NCI-H1048 (cell line): ENCODE results near the gene CTNS.

Experiments used
- DNase-seq: peaks from one replicate; lab custom pipeline; 2025; lab: John Stamatoyannopoulos, UW

Gene CTNS

GRCh38 chr17:3626831-3627768, 9.5 kb upstream of the CTNS start:
- no peak for DNase-seq

- DNase-seq: no peak
These were observed 8.8 kb upstream of the CTNS start for GRCh38 chr17:3627769-3628167.

- no peak for DNase-seq
These were observed 5.8 kb upstream of the CTNS start for GRCh38 chr17:3630781-3631180.

- no peak for DNase-seq
These were observed 4.3 kb upstream of the CTNS start for GRCh38 chr17:3632287-3632686.

- DNase-seq: no peak
These were observed 946 bp upstream of the CTNS start for GRCh38 chr17:3635474-3636153.

GRCh38 chr17:3636908-3637373, 381 bp downstream of the CTNS start:
- DNase-seq: no peak

- no peak for DNase-seq
These were observed 3.5 kb downstream of the CTNS start for GRCh38 chr17:3639981-3640596.

- no peak for DNase-seq
These were observed 4.5 kb downstream of the CTNS start for GRCh38 chr17:3641014-3641413.

GRCh38 chr17:3641717-3642486, 5.3 kb downstream of the CTNS start:
- DNase-seq: no peak

- DNase-seq: no peak
These were observed 7.4 kb downstream of the CTNS start for GRCh38 chr17:3643889-3644349.

- DNase-seq: no peak
These were observed 8.8 kb downstream of the CTNS start for GRCh38 chr17:3645310-3645709.

GRCh38 chr17:3647251-3647650, 10.7 kb downstream of the CTNS start:
- DNase-seq: no peak

GRCh38 chr17:3647769-3648555, 11.4 kb downstream of the CTNS start:
- DNase-seq: no peak

GRCh38 chr17:3655766-3656165, 19.2 kb downstream of the CTNS start:
- no peak for DNase-seq

GRCh38 chr17:3656353-3656752, 19.8 kb downstream of the CTNS start:
- DNase-seq: no peak

- DNase-seq: no peak
These were observed 20.4 kb downstream of the CTNS start for GRCh38 chr17:3656755-3657587.

- no peak for DNase-seq
These were observed 21.0 kb downstream of the CTNS start for GRCh38 chr17:3657588-3657869.

GRCh38 chr17:3657874-3658783, 21.6 kb downstream of the CTNS start:
- DNase-seq: no peak

- no peak for DNase-seq
These were observed 22.4 kb downstream of the CTNS start for GRCh38 chr17:3658784-3659449.
